Iris pigment epithelial cell (primary cell): ENCODE results near the gene SLC49A4.
"Not testable (repeated sequence)": the region's sequence is repeated elsewhere in the genome, so short reads cannot be mapped to it uniquely, and the experiment has no call there.

ENCODE experiments used
- DNase-seq: peaks from one replicate; pipeline ENCODE4 v3.0.0-alpha.2; 2011; ENCODE audit warnings: low read depth

Gene SLC49A4

GRCh38 chr3:122794779-122795673 lies at the start of gene SLC49A4:
SLC49A4 (plus strand) TSS chr3:122795069; CDS start chr3:122795193, 124 bp downstream.
- DNase-seq = peak; percentile 73

GRCh38 chr3:122745369-122746021 lies 49.4 kb upstream of the SLC49A4 start:
- peak; percentile 92 for DNase-seq

GRCh38 chr3:122747295-122747694 lies 47.6 kb upstream of the SLC49A4 start:
- not testable (repeated sequence) for DNase-seq

GRCh38 chr3:122748347-122748746 lies 46.5 kb upstream of the SLC49A4 start:
- no peak for DNase-seq

- DNase-seq = peak; percentile 65
Observed at GRCh38 chr3:122754929-122755328, 39.9 kb upstream of the SLC49A4 start.

- DNase-seq = no peak
Observed at GRCh38 chr3:122755491-122755890, 39.4 kb upstream of the SLC49A4 start.

- peak; percentile 22 for DNase-seq
Observed at GRCh38 chr3:122758877-122759560, 35.9 kb upstream of the SLC49A4 start.

- peak; percentile 62 for DNase-seq
Observed at GRCh38 chr3:122760453-122761271, 34.2 kb upstream of the SLC49A4 start.

- no peak for DNase-seq
Observed at GRCh38 chr3:122766430-122766829, 28.4 kb upstream of the SLC49A4 start.

- peak; percentile 25 for DNase-seq
Observed at GRCh38 chr3:122767540-122768372, 27.1 kb upstream of the SLC49A4 start.

GRCh38 chr3:122770521-122771202 lies 24.2 kb upstream of the SLC49A4 start:
- no peak for DNase-seq

GRCh38 chr3:122772827-122773226 lies 22.0 kb upstream of the SLC49A4 start:
- no peak for DNase-seq

- no peak for DNase-seq
Observed at GRCh38 chr3:122773944-122774509, 20.8 kb upstream of the SLC49A4 start.

GRCh38 chr3:122774564-122774963 lies 20.3 kb upstream of the SLC49A4 start:
- DNase-seq = peak; percentile 76

GRCh38 chr3:122776675-122777468 lies 18.0 kb upstream of the SLC49A4 start:
- no peak for DNase-seq

- DNase-seq = no peak
Observed at GRCh38 chr3:122777563-122777962, 17.3 kb upstream of the SLC49A4 start.

- DNase-seq = no peak
Observed at GRCh38 chr3:122782804-122783203, 12.1 kb upstream of the SLC49A4 start.

GRCh38 chr3:122784436-122784835 lies 10.4 kb upstream of the SLC49A4 start:
- peak; percentile 90 for DNase-seq

GRCh38 chr3:122785231-122785630 lies 9.6 kb upstream of the SLC49A4 start:
- no peak for DNase-seq
